Breast epithelium (tissue), 4 donors: ENCODE data around the gene ZNF141. TPM values are rescaled to one million over a fixed set of nuclear protein-coding genes. Genes with fewer than 3 reads are reported as not detected.

Source experiments
- DNase-seq, 2 donors: peaks; one replicate each; pipeline ENCODE4 v3.0.0-alpha.2; 2019; ENCODE audit warnings: low spot score in 2 of 2
- H3K27ac ChIP-seq, 2 donors: fragments of 200-600 bp; sonication (generic) in 1 of 2; one replicate each; pipeline ENCODE4 v1.5.1; 2016 to 2019; ENCODE audit warnings: mild to moderate bottlenecking in 1 of 2
- H3K27me3 ChIP-seq, 2 donors: fragments of 200-600 bp; sonication (generic) in 1 of 2; one replicate each; pipeline versions ENCODE4 v1.5.1 to v1.6.0; 2017 to 2019; ENCODE audit warnings: control low read depth in 1 of 2, mild to moderate bottlenecking in 1 of 2
- H3K36me3 ChIP-seq: fragments of 200-600 bp; one replicate; pipeline ENCODE4 v1.5.1; 2019
- H3K4me1 ChIP-seq, 2 donors: fragments of 200-600 bp; sonication (generic); one replicate each; pipeline ENCODE4 v1.5.1; 2016 to 2019; ENCODE audit warnings: control low read depth in 1 of 2
- H3K4me3 ChIP-seq, 3 donors: fragments of 200-600 bp; sonication (generic); 1 replicate in 2 of 3; 2 replicates in 1 of 3; pipeline ENCODE4 v1.5.1; 2016 to 2019; ENCODE audit warnings: mild to moderate bottlenecking in 3 of 3, moderate library complexity in 2 of 3
- H3K9me3 ChIP-seq, 2 donors: fragments of 200-600 bp; sonication (generic) in 1 of 2; one replicate each; pipeline ENCODE4 v1.5.1; 2016 to 2019; ENCODE audit warnings: control low read depth in 1 of 2
- CTCF ChIP-seq, 3 donors: fragments of 450-650 bp; IDR thresholded peaks; one replicate each; pipeline ENCODE4 v1.5.1; 2016 to 2017; ENCODE audit warnings: antibody characterized with exemption in 3 of 3, mild to moderate bottlenecking in 3 of 3, moderate library complexity in 3 of 3
- POLR2A ChIP-seq: fragments of 450-650 bp; IDR thresholded peaks from one replicate; pipeline ENCODE4 v1.6.1; 2016; ENCODE audit warnings: antibody characterized with exemption, mild to moderate bottlenecking, moderate library complexity
- POLR2AphosphoS5 ChIP-seq, 3 donors: sonication (generic); formaldehyde crosslinking; IDR thresholded peaks; one replicate each; pipeline ENCODE4 v1.6.1; 2017; ENCODE audit warnings: antibody characterized with exemption in 3 of 3
- intact Hi-C: fragments of 100-400 bp; cut with DNase I; formaldehyde crosslinking; loops from one replicate; pipeline ENCODE4 v1.15.1; 2023; ENCODE audit warnings: low total_unique reads
- total RNA-seq, 3 donors: library from RNA; depleted of rRNA; stranded (reverse); fragments of >200 nt; gene quantifications; one replicate each; pipeline ENCODE4 v1.1.0, GENCODE V29; 2016

ZNF141 gene
- total RNA-seq, 3 donors from 2014 or later = 19.5 to 53.0 (median 39.0) TPM

GRCh38 chr4:304969-305680 lies 32.5 kb upstream of the ZNF141 start, which contains the start of gene ZNF732:
Gene ZNF732, minus strand, starts transcription at chr4:305474. Its CDS starts 164 bp downstream, at chr4:305310.
- Histone ChIP-seq H3K36me3 (no peaks in the 10 kb centered on the region), H3K27me3 (no peaks in the 10 kb centered on the region), H3K4me1 (no peaks in the 10 kb centered on the region), H3K4me3 (peak within 1 kb of the TSS; percentile 29 to 73 (median 61)), H3K9me3 (no peaks in the 10 kb centered on the region), H3K27ac (no peak within 1 kb of the TSS)
- DNase-seq = peak; percentile 69 to 77
- TF ChIP-seq CTCF (IDR thresholded peaks at IDR 0.05) = no peak
- no peak for TF ChIP-seq POLR2AphosphoS5 (IDR thresholded peaks at IDR 0.05)
- TF ChIP-seq POLR2A = no peak
- intact Hi-C loops = no loop called here

GRCh38 chr4:306551-306961 lies 31.1 kb upstream of the ZNF141 start:
- Histone ChIP-seq H3K36me3 (no peaks in the 10 kb centered on the region), H3K27me3 (no peaks in the 10 kb centered on the region), H3K4me1 (no peaks in the 10 kb centered on the region), H3K27ac (no peak overlapping the region), H3K9me3 (no peaks in the 10 kb centered on the region), H3K4me3 (no peak overlapping the region)
- DNase-seq = no peak
- TF ChIP-seq POLR2A (no peak), POLR2AphosphoS5 (IDR thresholded peaks at IDR 0.05) (no peak), CTCF (IDR thresholded peaks at IDR 0.05) (no peak)
- intact Hi-C loops = no loop called here

- H3K9me3 ChIP-seq = peaks cover 0 to 3% of the 10 kb centered on the region in 2 donors
- intact Hi-C loops = no loop called here
These were observed 27.8 kb upstream of the ZNF141 start for GRCh38 chr4:309807-310206.

GRCh38 chr4:314296-314903 lies 23.2 kb upstream of the ZNF141 start:
- no peaks in the 10 kb centered on the region for H3K36me3 ChIP-seq
- TF ChIP-seq POLR2AphosphoS5 (IDR thresholded peaks at IDR 0.05) (no peak), CTCF (IDR thresholded peaks at IDR 0.05) (no peak), POLR2A (no peak)
- no peak overlapping the region for H3K4me3 ChIP-seq
- H3K4me1 ChIP-seq = no peaks in the 10 kb centered on the region
- H3K9me3 ChIP-seq = peaks cover 3 to 6% of the 10 kb centered on the region in 2 donors
- H3K27ac ChIP-seq = no peak overlapping the region
- DNase-seq = no peak
- H3K27me3 ChIP-seq = no peaks in the 10 kb centered on the region
- intact Hi-C loops = no loop called here

More at GRCh38 chr4:309807-310206, 27.8 kb upstream of the ZNF141 start:
- Histone ChIP-seq H3K4me3 (no peak overlapping the region), H3K36me3 (no peaks in the 10 kb centered on the region), H3K4me1 (no peaks in the 10 kb centered on the region), H3K27me3 (no peaks in the 10 kb centered on the region), H3K27ac (no peak overlapping the region)
- no peak for DNase-seq
- TF ChIP-seq CTCF (IDR thresholded peaks at IDR 0.05) (no peak), POLR2A (no peak), POLR2AphosphoS5 (IDR thresholded peaks at IDR 0.05) (no peak)

GRCh38 chr4:328729-329128 lies 8.9 kb upstream of the ZNF141 start:
- Histone ChIP-seq H3K27me3 (no peaks in the 10 kb centered on the region), H3K27ac (no peak overlapping the region), H3K4me1 (no peaks in the 10 kb centered on the region), H3K9me3 (peaks cover 20 to 25% of the 10 kb centered on the region in 2 donors), H3K4me3 (no peak overlapping the region), H3K36me3 (no peaks in the 10 kb centered on the region)
- TF ChIP-seq POLR2A (no peak), POLR2AphosphoS5 (IDR thresholded peaks at IDR 0.05) (no peak), CTCF (IDR thresholded peaks at IDR 0.05) (no peak)
- intact Hi-C loops = no loop called here
- no peak for DNase-seq
